Panc1 (cell line): ENCODE data around the gene NFATC1.

ENCODE experiments used
- CTCF ChIP-seq: fragments of 450-650 bp; IDR thresholded peaks from 2 replicates; pipeline ENCODE4 v1.5.1; 2017; ENCODE audit warnings: mild to moderate bottlenecking
- POLR2AphosphoS5 ChIP-seq: IDR thresholded peaks from 2 replicates; pipeline ENCODE4 v1.6.1; 2012; ENCODE audit warnings: mild to moderate bottlenecking, low read depth, low read length, moderate library complexity
- SIN3A ChIP-seq: IDR thresholded peaks from 2 replicates; pipeline ENCODE4 v1.6.1; 2012; ENCODE audit warnings: low read depth, mild to moderate bottlenecking, low read length, moderate library complexity, borderline replicate concordance; ENCODE audit not compliant: insufficient read depth
- TCF7L2 ChIP-seq: IDR thresholded peaks from 2 replicates; pipeline ENCODE4 v1.6.1; 2011; ENCODE audit warnings: mild to moderate bottlenecking, low read depth, low read length, inconsistent platforms
- TF ChIP-seq, protein P1 (sequence below), 2 experiments: IDR thresholded peaks; 2 replicates each; pipeline ENCODE4 v1.6.1; 2011 to 2012; ENCODE audit warnings: low read depth in 2 of 2, control low read depth in 1 of 2, low read length in 1 of 2, mild to moderate bottlenecking in 1 of 2, moderate library complexity in 1 of 2; ENCODE audit not compliant: insufficient read depth in 1 of 2

- TF ChIP-seq CTCF (no peak), POLR2AphosphoS5 (no peak), TCF7L2 (no peak), SIN3A (no peak)
- TF ChIP-seq, protein P1, sequence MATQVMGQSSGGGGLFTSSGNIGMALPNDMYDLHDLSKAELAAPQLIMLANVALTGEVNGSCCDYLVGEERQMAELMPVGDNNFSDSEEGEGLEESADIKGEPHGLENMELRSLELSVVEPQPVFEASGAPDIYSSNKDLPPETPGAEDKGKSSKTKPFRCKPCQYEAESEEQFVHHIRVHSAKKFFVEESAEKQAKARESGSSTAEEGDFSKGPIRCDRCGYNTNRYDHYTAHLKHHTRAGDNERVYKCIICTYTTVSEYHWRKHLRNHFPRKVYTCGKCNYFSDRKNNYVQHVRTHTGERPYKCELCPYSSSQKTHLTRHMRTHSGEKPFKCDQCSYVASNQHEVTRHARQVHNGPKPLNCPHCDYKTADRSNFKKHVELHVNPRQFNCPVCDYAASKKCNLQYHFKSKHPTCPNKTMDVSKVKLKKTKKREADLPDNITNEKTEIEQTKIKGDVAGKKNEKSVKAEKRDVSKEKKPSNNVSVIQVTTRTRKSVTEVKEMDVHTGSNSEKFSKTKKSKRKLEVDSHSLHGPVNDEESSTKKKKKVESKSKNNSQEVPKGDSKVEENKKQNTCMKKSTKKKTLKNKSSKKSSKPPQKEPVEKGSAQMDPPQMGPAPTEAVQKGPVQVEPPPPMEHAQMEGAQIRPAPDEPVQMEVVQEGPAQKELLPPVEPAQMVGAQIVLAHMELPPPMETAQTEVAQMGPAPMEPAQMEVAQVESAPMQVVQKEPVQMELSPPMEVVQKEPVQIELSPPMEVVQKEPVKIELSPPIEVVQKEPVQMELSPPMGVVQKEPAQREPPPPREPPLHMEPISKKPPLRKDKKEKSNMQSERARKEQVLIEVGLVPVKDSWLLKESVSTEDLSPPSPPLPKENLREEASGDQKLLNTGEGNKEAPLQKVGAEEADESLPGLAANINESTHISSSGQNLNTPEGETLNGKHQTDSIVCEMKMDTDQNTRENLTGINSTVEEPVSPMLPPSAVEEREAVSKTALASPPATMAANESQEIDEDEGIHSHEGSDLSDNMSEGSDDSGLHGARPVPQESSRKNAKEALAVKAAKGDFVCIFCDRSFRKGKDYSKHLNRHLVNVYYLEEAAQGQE (IDR thresholded peaks at IDR 0.05; ENCODE audit: insufficient read depth in 1 of 2, low read depth in 2 of 2, low read length in 1 of 2) = no peak
Observed at GRCh38 chr18:79393181-79393634, 2.5 kb upstream of the NFATC1 start.
